HT1080 (cell line): ENCODE results near the gene ELFN2. TPM values are rescaled to one million over a fixed set of nuclear protein-coding genes. Genes with fewer than 3 reads are reported as not detected.
"Not testable (repeated sequence)": the region's sequence is repeated elsewhere in the genome, so short reads cannot be mapped to it uniquely, and the experiment has no call there.

ENCODE experiments used
- DNase-seq: peaks from one replicate; pipeline ENCODE4 v3.0.0-alpha.2; 2015; ENCODE audit warnings: low read depth
- total RNA-seq: library from RNA; depleted of rRNA; stranded (reverse); fragments of >200 nt; shearing (Covaris generic); gene quantifications from 2 replicates; pipeline ENCODE4 v1.2.3, GENCODE V29; 2014

ELFN2 gene
- total RNA-seq, 1 experiment from 2014 or later, result 7.0 TPM

DNA sequence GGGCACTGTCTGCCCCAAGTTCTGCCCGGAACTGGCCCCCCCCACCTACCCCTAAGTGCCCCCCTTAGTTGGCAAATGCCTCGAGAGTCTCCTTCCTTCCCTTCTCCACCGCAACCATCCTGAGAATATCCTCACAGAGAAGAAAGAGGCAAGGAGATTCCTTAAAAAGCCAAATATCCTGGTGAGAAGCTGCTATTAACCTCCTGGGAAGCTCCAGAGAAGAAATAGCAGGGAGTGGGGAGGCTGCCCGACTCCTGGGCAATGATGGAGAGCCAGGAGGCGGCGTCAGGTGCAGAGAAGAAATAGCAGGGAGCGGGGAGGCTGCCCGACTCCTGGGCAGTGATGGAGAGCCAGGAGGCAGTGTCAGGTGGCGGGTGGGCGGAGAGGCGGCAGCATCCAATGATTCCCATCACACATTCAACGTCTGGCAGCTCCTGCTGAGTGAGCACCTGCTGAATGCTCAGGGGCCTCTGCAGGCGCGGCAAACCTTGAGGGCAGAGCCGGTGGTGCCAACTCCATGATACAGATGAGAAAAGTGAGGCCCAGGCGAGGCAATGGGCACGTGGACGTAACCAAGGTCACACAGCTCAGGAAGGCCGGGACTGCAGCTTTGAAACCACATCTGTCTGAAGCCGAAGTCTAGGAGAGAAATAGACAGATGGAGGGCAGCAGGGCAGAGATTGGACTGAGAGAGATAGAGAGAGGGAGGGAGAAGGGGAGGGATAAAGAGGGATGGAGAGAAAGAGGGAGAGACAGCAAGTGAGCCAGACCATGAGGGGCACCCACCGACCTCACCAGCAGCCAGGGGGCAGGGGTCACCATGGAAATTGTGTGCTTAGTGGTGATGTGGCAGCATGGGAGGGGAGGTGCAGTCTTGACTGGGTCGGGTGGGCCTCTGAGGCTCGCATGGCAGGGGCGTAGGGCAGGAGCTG is 86.7 kb downstream of the ELFN2 start:
- no peak for DNase-seq

GRCh38 chr22:37338539-37339246 is 88.6 kb downstream of the ELFN2 start:
- no peak for DNase-seq

DNA sequence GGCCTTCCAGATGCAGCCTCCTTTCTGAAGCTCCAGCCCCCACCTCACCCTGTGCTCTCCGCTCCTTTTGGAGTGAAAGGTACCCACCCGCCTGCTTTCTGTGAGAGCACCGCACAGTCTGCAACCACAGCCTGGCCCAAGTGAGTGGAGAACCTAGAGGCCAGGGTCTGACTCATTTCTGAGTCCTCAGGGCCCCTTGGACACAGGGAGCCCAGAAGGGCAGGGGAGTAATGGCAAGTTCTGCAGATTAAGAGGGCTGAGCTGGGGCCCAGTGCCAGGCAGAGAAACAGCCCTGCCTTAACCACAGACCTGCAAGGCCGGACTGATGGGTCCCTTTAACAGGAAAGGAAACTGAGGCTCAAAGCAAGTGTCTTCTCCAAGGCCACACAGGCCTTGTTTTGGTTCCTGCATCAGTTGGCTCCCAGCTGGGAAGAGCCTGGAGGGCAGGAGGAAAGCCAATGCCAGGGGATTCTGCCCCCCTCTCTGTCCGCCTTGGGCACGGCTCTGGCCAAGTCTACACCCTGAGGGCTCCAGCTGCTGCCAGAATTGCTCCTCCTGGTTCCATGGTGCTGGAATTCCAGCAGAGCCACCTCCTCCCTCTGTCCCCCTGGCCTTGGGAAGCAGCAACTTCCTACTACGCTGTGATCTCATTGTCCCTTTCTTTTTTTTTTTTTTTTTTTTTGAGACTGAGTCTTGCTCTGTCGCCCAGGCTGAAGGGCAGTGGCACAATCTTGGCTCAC is 89.9 kb downstream of the ELFN2 start:
- peak; percentile 70 for DNase-seq

DNA sequence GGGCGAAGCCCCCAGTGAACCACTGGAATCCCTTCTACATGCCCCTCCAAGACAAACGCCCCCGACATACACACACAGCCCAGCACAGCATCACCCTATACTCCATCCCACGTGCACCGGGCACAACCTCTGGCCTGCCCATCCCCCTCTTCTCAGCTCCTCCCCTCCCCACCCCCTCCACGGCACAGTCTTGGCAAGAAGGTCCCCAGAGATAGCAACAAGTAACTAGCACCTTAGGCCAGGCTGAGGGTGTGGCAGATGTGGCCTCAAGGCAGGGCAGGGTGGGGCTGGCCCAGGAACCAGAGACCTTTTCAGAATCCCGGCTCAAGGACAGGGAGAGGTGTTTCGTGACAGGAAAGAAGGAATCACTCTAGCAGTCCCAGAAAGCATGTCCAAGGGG is 90.7 kb downstream of the ELFN2 start:
- DNase-seq, result no peak

GRCh38 chr22:37335806-37336199 is 91.5 kb downstream of the ELFN2 start:
- DNase-seq, result no peak

GRCh38 chr22:37334859-37335805 is 92.1 kb downstream of the ELFN2 start:
- no peak for DNase-seq

DNA sequence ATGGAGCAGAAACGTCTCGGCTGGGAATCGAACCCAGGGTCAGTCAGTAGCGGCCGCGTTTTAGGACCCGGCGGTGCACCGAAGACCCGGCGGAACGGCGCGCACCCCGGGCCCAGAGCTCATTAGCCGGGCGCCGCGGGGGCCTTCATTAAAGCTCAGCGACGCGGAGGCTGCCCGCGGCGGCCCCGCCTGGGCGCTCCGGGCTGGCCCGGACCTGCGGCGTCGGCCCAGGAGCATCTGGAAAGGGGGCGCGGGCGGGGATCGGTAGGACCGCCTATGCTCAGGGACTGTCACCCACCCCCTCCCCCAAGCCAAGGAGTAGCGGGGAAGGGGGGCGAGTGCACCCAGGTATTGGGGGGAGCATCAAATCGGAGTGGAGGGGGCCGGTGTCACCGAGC is 92.8 kb downstream of the ELFN2 start:
- DNase-seq, result no peak

- no peak for DNase-seq
Measured at GRCh38 chr22:37333724-37334460, 93.4 kb downstream of the ELFN2 start.

DNA sequence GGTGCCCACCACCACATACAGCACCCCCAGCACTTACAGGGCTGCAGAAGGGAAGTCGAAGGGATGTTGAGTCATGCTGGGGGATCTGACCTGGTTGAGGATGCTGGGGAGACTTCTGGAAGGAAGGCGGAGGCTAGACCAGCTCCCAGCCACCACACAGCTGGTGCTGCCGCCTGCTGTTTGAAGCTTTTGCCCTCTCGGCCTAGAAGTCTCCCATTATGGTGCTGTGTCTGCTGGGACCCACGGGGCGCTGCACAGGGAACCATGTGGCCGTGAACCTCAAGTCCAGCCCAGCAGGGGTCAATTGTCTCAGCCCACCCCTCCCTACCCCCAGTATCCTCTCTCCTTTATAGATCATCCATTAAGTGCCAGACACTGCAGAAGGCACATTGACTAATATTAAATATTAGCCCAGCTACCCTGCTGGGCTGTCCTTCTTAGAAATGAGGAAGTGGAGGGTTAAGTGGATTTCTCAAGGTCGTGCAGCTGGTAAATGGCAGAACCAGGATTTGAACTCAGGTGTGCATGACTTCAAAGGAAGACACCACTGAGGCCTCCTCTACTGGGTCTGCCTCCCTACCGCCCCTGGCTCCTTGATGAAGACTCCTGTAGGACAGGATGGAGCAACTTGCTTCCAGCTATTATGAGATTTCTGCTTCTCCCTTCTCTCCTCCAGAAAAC is 95.3 kb downstream of the ELFN2 start:
- peak; percentile 80 for DNase-seq

GRCh38 chr22:37331034-37331428 is 96.2 kb downstream of the ELFN2 start:
- peak; percentile 66 for DNase-seq

DNA sequence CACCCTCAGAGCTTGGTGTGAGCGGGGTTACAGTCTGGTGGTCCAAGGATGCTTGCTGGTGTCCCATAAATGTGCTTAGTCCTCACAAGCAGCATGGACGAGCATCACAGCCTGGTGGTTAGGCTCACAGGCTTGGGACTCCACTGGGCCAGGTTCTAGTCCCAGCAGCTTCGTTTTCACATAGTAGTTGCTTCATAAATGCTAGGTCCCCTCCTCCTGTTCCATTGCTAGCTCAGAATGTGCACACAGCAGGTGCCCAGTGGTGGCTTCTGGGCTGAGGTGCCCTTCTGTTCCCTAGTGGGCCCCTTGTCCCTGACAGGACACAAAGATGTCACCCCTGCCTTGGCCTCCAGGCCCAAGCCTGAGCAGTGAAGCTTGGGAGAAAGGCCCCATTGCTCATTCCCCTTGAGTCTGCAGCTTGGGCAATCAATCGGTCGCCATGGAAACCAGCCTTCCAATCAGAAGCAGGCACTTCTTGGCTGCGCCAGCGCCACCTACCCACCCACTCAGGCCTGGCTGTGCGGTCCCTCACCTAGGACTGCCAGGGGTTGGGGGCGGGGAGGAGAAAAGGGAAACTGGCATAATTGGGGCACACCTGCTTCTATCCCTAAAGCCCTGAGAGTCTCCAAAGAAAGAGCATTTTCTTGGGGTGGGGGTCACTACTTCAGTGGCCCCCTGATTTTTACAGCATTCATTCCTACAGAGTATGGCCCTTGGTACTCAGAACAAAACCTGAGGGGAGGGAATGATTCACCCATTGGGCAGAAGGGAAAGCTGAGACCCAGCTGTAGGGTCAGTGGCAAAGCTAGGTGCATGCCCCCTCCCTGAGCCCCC is 96.9 kb downstream of the ELFN2 start:
- DNase-seq, result peak; percentile 88

DNA sequence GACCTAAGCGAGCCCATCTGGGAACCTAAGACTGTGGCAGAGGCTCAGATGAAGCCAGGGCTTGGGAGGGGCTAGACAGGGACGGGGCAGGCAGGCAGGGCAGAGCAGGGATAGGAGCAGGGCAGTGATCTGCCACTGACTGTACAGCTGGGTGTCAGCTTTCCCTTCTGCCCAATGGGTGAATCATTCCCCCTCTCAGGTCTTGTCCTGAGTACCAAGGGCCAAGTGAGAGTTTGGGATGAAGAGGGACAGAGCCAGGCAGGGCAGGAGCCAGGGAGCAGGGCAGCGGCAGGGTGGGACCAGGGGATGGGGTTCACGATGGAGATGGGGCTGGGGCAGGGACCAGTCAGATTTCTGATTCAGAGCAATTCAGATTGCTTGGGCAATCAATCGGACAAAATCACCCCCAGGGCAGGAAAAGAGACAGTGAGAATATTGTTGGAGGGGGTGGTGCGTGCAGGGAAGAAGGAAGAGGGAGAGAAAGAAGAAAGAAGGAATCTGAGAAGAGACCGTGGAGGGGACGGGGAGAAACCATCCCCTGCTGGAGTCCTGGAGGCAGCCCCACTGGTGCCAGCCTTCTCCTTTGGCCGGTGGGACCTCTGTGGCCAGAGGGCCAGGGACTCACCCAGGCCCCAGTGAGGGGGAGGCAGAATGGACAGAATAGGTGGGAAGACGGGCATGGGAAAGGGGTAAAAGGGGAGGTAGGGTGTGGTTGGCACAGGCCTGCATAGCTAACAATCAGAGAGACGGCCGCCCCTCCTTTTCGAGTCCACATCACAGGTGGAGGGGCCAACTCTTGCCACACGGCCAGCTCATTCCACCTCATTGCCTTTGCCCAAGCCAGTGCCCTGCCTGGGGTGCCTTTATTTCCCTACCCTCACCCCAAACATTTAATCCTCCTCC is 97.8 kb downstream of the ELFN2 start:
- peak; percentile 61 for DNase-seq

- not testable (repeated sequence) for DNase-seq
Measured at GRCh38 chr22:37328538-37329237, 98.6 kb downstream of the ELFN2 start.

DNA sequence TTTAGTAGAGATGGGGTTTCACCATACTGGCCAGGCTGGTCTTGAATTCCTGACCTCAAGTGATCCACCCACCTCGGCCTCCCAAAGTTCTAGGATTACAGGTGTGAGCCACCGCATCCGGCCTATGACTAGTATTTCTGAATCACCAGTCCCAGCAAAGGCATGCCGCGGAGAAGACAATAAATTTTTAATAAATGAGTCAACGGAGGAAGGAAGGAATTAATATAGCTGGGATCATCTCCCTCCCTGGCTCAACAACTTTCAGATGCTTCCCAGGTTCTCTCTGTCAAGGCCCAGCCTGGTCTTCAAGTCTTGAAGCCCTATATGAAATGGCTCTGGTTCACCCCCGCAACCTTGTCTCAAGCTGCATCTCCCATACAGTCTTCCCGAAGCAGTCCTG is 99.3 kb downstream of the ELFN2 start:
- DNase-seq, result peak; percentile 99

GRCh38 chr22:37326726-37327125 is 100.6 kb downstream of the ELFN2 start:
- no peak for DNase-seq

- DNase-seq, result no peak
Measured at GRCh38 chr22:37325039-37325395, 102.3 kb downstream of the ELFN2 start.
